Measurements from ENCODE around the gene KCTD13.
"Not testable (repeated sequence)": the region's sequence is repeated elsewhere in the genome, so short reads cannot be mapped to it uniquely, and the experiment has no call there.

KCTD13 gene

GRCh38 chr16:29877266-29877961 is 48.6 kb downstream of the KCTD13 start:
- peak; percentile 83 for DNase-seq

- DNase-seq, result peak; percentile 32
These were observed 49.3 kb downstream of the KCTD13 start for GRCh38 chr16:29876594-29877249.

- no peak for DNase-seq
These were observed 49.8 kb downstream of the KCTD13 start for GRCh38 chr16:29876217-29876593.

- no peak for DNase-seq
These were observed 50.8 kb downstream of the KCTD13 start for GRCh38 chr16:29875206-29875605.

- no peak for DNase-seq
These were observed 52.7 kb downstream of the KCTD13 start for GRCh38 chr16:29873319-29873718.

- no peak for DNase-seq
These were observed 54.0 kb downstream of the KCTD13 start for GRCh38 chr16:29871822-29872546.

- not testable (repeated sequence) for DNase-seq
These were observed 57.0 kb downstream of the KCTD13 start for GRCh38 chr16:29869067-29869466.

- peak; percentile 14 for DNase-seq
These were observed 57.5 kb downstream of the KCTD13 start for GRCh38 chr16:29868396-29869009.

GRCh38 chr16:29864205-29864604 is 61.8 kb downstream of the KCTD13 start:
- peak; percentile 40 for DNase-seq

- peak; percentile 54 for DNase-seq
These were observed 62.4 kb downstream of the KCTD13 start for GRCh38 chr16:29863669-29863984.

GRCh38 chr16:29862884-29863668 is 63.0 kb downstream of the KCTD13 start, which contains the start of gene CDIPT:
CDIPT (minus strand) TSS chr16:29863226; CDS start chr16:29862857, 369 bp downstream.
- peak; percentile 97 for DNase-seq

GRCh38 chr16:29862383-29862883 is 63.6 kb downstream of the KCTD13 start:
- DNase-seq, result peak; percentile 53

- DNase-seq, result no peak
These were observed 65.8 kb downstream of the KCTD13 start for GRCh38 chr16:29860218-29860617.

- DNase-seq, result no peak
These were observed 67.1 kb downstream of the KCTD13 start for GRCh38 chr16:29858974-29859373.

- no peak for DNase-seq
These were observed 67.7 kb downstream of the KCTD13 start for GRCh38 chr16:29858149-29858849.

GRCh38 chr16:29857133-29857760 is 68.8 kb downstream of the KCTD13 start:
- no peak for DNase-seq

Data from DMS53 (cell line).